ENCODE data around the gene CCDC7. TPM values are rescaled to one million over a fixed set of nuclear protein-coding genes. Genes with fewer than 3 reads are reported as not detected.

The CCDC7 gene
- polyA plus RNA-seq, 1 of the 3 experiments (the other 2 are of a cell fraction): 0.44 TPM

DNA sequence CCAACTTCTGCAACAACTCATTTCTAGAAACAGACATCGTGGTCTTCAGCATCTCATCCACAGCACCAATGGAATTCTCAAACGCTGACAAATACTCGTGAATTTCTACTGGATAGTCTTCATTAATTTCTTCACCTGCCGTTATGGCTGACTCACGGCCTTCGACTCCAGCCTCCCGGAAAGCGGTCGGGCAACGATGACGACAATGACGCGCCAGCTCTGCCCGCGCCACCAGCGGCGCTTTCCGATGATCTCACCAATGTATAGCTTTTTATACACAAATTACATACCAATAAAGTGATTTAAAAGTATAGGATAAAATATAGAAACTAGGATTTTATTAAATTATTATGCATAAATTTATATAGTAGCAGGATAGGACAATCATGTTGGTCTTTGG, 65.7 kb downstream of the CCDC7 start:
- no peak for TF ChIP-seq EP300 (IDR thresholded peaks at IDR 0.05; ENCODE audit: borderline replicate concordance in 1 of 2, low read depth in 1 of 2, low read length in 1 of 2)
- TF ChIP-seq, protein P1, sequence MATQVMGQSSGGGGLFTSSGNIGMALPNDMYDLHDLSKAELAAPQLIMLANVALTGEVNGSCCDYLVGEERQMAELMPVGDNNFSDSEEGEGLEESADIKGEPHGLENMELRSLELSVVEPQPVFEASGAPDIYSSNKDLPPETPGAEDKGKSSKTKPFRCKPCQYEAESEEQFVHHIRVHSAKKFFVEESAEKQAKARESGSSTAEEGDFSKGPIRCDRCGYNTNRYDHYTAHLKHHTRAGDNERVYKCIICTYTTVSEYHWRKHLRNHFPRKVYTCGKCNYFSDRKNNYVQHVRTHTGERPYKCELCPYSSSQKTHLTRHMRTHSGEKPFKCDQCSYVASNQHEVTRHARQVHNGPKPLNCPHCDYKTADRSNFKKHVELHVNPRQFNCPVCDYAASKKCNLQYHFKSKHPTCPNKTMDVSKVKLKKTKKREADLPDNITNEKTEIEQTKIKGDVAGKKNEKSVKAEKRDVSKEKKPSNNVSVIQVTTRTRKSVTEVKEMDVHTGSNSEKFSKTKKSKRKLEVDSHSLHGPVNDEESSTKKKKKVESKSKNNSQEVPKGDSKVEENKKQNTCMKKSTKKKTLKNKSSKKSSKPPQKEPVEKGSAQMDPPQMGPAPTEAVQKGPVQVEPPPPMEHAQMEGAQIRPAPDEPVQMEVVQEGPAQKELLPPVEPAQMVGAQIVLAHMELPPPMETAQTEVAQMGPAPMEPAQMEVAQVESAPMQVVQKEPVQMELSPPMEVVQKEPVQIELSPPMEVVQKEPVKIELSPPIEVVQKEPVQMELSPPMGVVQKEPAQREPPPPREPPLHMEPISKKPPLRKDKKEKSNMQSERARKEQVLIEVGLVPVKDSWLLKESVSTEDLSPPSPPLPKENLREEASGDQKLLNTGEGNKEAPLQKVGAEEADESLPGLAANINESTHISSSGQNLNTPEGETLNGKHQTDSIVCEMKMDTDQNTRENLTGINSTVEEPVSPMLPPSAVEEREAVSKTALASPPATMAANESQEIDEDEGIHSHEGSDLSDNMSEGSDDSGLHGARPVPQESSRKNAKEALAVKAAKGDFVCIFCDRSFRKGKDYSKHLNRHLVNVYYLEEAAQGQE (IDR thresholded peaks at IDR 0.05; ENCODE audit: low read depth, low read length): no peak
- TF ChIP-seq, protein P2, sequence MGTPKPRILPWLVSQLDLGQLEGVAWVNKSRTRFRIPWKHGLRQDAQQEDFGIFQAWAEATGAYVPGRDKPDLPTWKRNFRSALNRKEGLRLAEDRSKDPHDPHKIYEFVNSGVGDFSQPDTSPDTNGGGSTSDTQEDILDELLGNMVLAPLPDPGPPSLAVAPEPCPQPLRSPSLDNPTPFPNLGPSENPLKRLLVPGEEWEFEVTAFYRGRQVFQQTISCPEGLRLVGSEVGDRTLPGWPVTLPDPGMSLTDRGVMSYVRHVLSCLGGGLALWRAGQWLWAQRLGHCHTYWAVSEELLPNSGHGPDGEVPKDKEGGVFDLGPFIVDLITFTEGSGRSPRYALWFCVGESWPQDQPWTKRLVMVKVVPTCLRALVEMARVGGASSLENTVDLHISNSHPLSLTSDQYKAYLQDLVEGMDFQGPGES (IDR thresholded peaks at IDR 0.05; ENCODE audit: low read depth, low read length): no peak
- TF ChIP-seq NFIC (IDR thresholded peaks at IDR 0.05; ENCODE audit: borderline replicate concordance): no peak
- TF ChIP-seq, protein P3, sequence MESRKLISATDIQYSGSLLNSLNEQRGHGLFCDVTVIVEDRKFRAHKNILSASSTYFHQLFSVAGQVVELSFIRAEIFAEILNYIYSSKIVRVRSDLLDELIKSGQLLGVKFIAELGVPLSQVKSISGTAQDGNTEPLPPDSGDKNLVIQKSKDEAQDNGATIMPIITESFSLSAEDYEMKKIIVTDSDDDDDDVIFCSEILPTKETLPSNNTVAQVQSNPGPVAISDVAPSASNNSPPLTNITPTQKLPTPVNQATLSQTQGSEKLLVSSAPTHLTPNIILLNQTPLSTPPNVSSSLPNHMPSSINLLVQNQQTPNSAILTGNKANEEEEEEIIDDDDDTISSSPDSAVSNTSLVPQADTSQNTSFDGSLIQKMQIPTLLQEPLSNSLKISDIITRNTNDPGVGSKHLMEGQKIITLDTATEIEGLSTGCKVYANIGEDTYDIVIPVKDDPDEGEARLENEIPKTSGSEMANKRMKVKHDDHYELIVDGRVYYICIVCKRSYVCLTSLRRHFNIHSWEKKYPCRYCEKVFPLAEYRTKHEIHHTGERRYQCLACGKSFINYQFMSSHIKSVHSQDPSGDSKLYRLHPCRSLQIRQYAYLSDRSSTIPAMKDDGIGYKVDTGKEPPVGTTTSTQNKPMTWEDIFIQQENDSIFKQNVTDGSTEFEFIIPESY (IDR thresholded peaks at IDR 0.05; ENCODE audit: borderline replicate concordance, low read depth): no peak
- no peak for TF ChIP-seq SMC3 (IDR thresholded peaks at IDR 0.05; ENCODE audit: low read depth, low read length)
- no peak for TF ChIP-seq GABPA (IDR thresholded peaks at IDR 0.05; ENCODE audit: low read depth)
- no peak for TF ChIP-seq RFX5 (IDR thresholded peaks at IDR 0.05; ENCODE audit: low read length)
- TF ChIP-seq, protein P4, sequence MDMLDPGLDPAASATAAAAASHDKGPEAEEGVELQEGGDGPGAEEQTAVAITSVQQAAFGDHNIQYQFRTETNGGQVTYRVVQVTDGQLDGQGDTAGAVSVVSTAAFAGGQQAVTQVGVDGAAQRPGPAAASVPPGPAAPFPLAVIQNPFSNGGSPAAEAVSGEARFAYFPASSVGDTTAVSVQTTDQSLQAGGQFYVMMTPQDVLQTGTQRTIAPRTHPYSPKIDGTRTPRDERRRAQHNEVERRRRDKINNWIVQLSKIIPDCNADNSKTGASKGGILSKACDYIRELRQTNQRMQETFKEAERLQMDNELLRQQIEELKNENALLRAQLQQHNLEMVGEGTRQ (IDR thresholded peaks at IDR 0.05; ENCODE audit: borderline replicate concordance, low read depth, low read length): no peak
- no peak for TF ChIP-seq EZH2phosphoT487 (IDR thresholded peaks at IDR 0.05; ENCODE audit: borderline replicate concordance, low read depth)
- TF ChIP-seq RAD21 (IDR thresholded peaks at IDR 0.05; ENCODE audit: low read length): no peak
- TF ChIP-seq, protein P5, sequence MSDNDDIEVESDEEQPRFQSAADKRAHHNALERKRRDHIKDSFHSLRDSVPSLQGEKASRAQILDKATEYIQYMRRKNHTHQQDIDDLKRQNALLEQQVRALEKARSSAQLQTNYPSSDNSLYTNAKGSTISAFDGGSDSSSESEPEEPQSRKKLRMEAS (IDR thresholded peaks at IDR 0.05; ENCODE audit: low read depth): no peak
- TF ChIP-seq FOSL2 (IDR thresholded peaks at IDR 0.05; ENCODE audit: borderline replicate concordance, low read depth): no peak
- TF ChIP-seq MXI1 (IDR thresholded peaks at IDR 0.05; ENCODE audit: low read depth, low read length): no peak
- TF ChIP-seq ELF1 (IDR thresholded peaks at IDR 0.05): no peak
- no peak for TF ChIP-seq CHD2 (IDR thresholded peaks at IDR 0.05; ENCODE audit: low read length, partially characterized antibody)
- TF ChIP-seq FOXM1 (IDR thresholded peaks at IDR 0.05; ENCODE audit: low read depth): no peak
- no peak for TF ChIP-seq JUND (IDR thresholded peaks at IDR 0.05)
- H3K4me2 ChIP-seq: no peak overlapping the region
- no peaks in the 10 kb centered on the region for H3K79me2 ChIP-seq (ENCODE audit: insufficient read depth)
- H4K20me1 ChIP-seq (ENCODE audit: insufficient read depth): no peaks in the 10 kb centered on the region
- ChIA-PET POLR2A (no interaction called here), CTCF (no interaction called here)
- H3K4me1 ChIP-seq (ENCODE audit: control insufficient read depth in 1 of 2, insufficient read depth in 2 of 2, low read depth in 1 of 2, low read length in 1 of 2): no peaks in the 10 kb centered on the region
- WGBS (ENCODE audit: low lambda C conversion rate): 93% methylated on average over 18 of the region's 18 CpGs
- no peaks in the 10 kb centered on the region for H3K27me3 ChIP-seq (ENCODE audit: insufficient read depth)
- no peaks in the 10 kb centered on the region for H3K9me2 ChIP-seq
- no peak overlapping the region for H3K27ac ChIP-seq (ENCODE audit: low read depth in 2 of 2, low read length in 1 of 2)
- H2AFZ ChIP-seq (ENCODE audit: low read depth): no peak overlapping the region
- no peaks in the 10 kb centered on the region for H3F3A ChIP-seq (replicated peaks; ENCODE audit: insufficient read depth)
- H3K4me3 ChIP-seq (ENCODE audit: low read depth in 2 of 2, low read length in 1 of 2): no peak overlapping the region
- peaks cover 2 to 10% of the 10 kb centered on the region in 2 experiments for H3K36me3 ChIP-seq (replicated peaks in 1 of 2; ENCODE audit: control insufficient read depth in 1 of 2, insufficient read depth in 2 of 2, low read length in 1 of 2)
- no peaks in the 10 kb centered on the region for H3K9me3 ChIP-seq
- H3K9ac ChIP-seq: no peak overlapping the region
- DNase-seq: no peak

Measured in SK-N-SH (cell line).